ENCODE data around the gene CHD6. TPM values are rescaled to one million over a fixed set of nuclear protein-coding genes. Genes with fewer than 3 reads are reported as not detected.
A peak's percentile ranks its signal among the peaks of the same experiment; 100 is the strongest.

The CHD6 gene
- total RNA-seq, 1 experiment from 2014 or later: 51.1 TPM

DNA sequence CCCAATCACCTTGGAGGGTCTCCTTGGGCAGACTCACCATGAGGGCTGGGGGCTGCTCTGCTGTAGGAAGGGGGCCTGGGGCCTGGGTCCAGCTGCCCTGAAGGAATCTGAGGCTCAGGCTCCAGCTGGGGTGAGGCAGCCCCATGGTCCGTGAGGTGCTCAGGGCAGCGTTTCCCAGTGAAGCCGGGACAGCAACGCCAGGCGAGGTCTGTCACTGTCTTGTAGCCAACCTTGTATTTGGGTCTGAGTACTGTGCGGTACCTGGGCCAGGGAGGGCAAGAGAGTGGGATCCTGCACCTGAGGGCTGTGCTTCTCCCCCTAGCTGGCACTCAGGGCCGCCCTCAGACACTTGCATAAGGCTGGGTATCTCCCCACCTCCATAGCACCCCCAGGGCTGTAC, 254.6 kb downstream of the CHD6 start:
- ChIA-PET CTCF (no interaction called here), POLR2A (ENCODE audit: unreplicated experiment) (no interaction called here)
- Histone ChIP-seq H3K4me3 (no peak overlapping the region), H4K20me1 (ENCODE audit: insufficient read depth) (no peaks in the 10 kb centered on the region), H3K4me1 (replicated peaks; ENCODE audit: insufficient read depth) (no peaks in the 10 kb centered on the region), H3K27ac (no peak overlapping the region), H3K36me3 (ENCODE audit: low read depth) (no peaks in the 10 kb centered on the region), H3K9me2 (ENCODE audit: insufficient read depth) (no peaks in the 10 kb centered on the region), H3F3A (ENCODE audit: insufficient read depth, low read depth) (no peaks in the 10 kb centered on the region), H3K9me3 (ENCODE audit: insufficient read depth, low read depth) (no peaks in the 10 kb centered on the region), H2AFZ (no peak overlapping the region), H3K79me2 (ENCODE audit: low read depth) (no peaks in the 10 kb centered on the region), H3K4me2 (no peak overlapping the region), H3K27me3 (ENCODE audit: insufficient read depth, low read depth) (no peaks in the 10 kb centered on the region; the same call in 1 of the 2 replicates)
- intact Hi-C loops (cut with micrococcal nuclease; ENCODE audit: unreplicated experiment): no loop called here
- DNase-seq: no peak
- BruUV-seq (replicated peaks): no TSS peak
- TF ChIP-seq CTCF (conservative IDR thresholded peaks at IDR 0.05) (no peak), EZH2 (IDR thresholded peaks at IDR 0.05; ENCODE audit: low read depth) (no peak)

DNA sequence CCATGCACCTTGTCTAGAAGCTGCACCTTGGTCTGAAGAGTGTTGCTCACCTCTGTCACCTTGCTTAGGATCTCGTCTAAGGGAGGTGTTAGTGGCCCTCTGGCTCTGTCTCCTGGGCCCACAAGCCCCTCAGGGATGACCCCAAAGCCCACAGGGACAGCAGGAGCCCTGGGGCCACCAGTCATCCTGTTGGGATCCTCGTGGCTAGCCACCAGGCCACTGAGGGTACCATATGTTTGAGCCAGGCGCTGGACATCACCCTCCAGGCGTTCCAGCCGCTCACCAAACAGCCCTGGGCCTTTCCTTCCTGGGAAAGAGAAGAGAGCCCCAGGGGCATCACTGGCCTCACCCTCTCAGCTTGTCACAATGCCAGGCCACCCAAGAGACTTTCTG, 255.4 kb downstream of the CHD6 start:
- no peak overlapping the region for H2AFZ ChIP-seq
- no peak overlapping the region for H3K4me2 ChIP-seq
- no peaks in the 10 kb centered on the region; the same call in 1 of the 2 replicates for H3K27me3 ChIP-seq (ENCODE audit: insufficient read depth, low read depth)
- H3K4me1 ChIP-seq (replicated peaks; ENCODE audit: insufficient read depth): no peaks in the 10 kb centered on the region
- TSS peak; percentile 14 for BruUV-seq (replicated peaks)
- H4K20me1 ChIP-seq (ENCODE audit: insufficient read depth): no peaks in the 10 kb centered on the region
- no peak for DNase-seq
- no peaks in the 10 kb centered on the region for H3K36me3 ChIP-seq (ENCODE audit: low read depth)
- intact Hi-C loops (cut with micrococcal nuclease; ENCODE audit: unreplicated experiment): no loop called here
- H3K9me3 ChIP-seq (ENCODE audit: insufficient read depth, low read depth): no peaks in the 10 kb centered on the region
- POLR2A ChIA-PET (ENCODE audit: unreplicated experiment): no interaction called here
- no peaks in the 10 kb centered on the region for H3K9me2 ChIP-seq (ENCODE audit: insufficient read depth)
- H3F3A ChIP-seq (ENCODE audit: insufficient read depth, low read depth): no peaks in the 10 kb centered on the region
- H3K79me2 ChIP-seq (ENCODE audit: low read depth): no peaks in the 10 kb centered on the region
- TF ChIP-seq EZH2 (IDR thresholded peaks at IDR 0.05; ENCODE audit: low read depth) (no peak), CTCF (conservative IDR thresholded peaks at IDR 0.05) (no peak)
- CTCF ChIA-PET: interaction anchor here (0.6 kb wide), 1 partner anchor 69 kb away, joined by 3 read pairs; no protein-coding TSS in a partner anchor
- no peak overlapping the region for H3K4me3 ChIP-seq
- no peak overlapping the region for H3K27ac ChIP-seq

DNA sequence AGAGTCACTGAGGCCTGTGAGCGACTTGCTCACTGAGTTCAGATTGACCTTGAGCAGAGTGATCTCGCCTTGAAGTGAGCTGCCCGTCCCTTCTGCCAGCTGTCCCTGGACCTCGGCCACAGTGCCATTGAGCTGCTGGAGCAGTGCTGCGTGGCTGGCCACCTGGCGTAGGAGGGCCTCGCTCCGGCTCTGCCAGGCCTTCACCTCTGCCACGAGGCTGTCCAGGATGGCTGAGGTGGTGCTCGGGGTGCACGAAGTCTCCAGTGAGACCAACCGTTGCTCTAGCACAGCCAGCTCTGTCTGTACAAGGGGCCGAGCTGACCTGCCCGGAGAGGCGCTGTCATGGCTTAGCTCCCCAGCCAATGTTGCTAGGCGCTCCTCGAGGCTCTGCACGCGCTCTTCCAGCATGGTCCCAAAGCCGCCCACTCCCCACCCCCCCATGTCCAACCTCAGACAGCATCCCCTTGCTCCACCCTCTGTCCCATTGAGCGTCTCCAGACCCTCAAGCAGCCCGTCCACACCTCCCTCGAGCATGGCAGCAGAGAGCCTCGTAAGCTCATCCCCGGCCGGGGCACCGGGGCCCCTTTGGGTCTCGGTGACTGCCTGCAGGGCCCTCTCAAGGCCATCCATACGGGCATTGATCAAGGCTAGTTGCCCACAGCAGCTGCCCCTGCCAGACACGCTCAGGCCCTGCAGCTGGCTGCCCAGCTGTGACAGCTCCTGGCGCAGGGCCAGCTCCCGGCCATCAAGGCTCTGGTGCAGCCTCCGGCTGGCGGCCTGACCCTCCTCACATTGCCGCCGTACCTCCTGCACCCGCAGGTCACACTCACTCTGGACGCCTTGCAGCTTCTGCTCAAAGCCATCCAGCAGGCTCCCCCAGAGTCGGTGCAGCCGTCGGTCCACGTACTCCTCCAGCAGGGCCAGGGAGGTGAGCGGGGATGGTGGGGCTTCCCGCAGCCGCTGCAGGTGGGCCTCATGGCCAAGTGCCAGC, 256.1 kb downstream of the CHD6 start:
- intact Hi-C loops (cut with micrococcal nuclease; ENCODE audit: unreplicated experiment): no loop called here
- BruUV-seq (replicated peaks): no TSS peak
- TF ChIP-seq CTCF (conservative IDR thresholded peaks at IDR 0.05): no peak
- no peak for TF ChIP-seq EZH2 (IDR thresholded peaks at IDR 0.05; ENCODE audit: low read depth)

More for the DNA sequence above, 256.1 kb downstream of the CHD6 start:
- POLR2A ChIA-PET (ENCODE audit: unreplicated experiment): no interaction called here
- H3K9me2 ChIP-seq (ENCODE audit: insufficient read depth): no peaks in the 10 kb centered on the region
- no peaks in the 10 kb centered on the region for H3F3A ChIP-seq (ENCODE audit: insufficient read depth, low read depth)
- no peaks in the 10 kb centered on the region for H3K36me3 ChIP-seq (ENCODE audit: low read depth)
- no peak overlapping the region for H3K4me3 ChIP-seq
- no peak overlapping the region for H3K27ac ChIP-seq
- CTCF ChIA-PET: no interaction called here
- no peak overlapping the region for H2AFZ ChIP-seq
- no peaks in the 10 kb centered on the region for H3K79me2 ChIP-seq (ENCODE audit: low read depth)
- no peak for DNase-seq
- H3K27me3 ChIP-seq (ENCODE audit: insufficient read depth, low read depth): no peaks in the 10 kb centered on the region; the same call in 1 of the 2 replicates
- no peaks in the 10 kb centered on the region for H3K4me1 ChIP-seq (replicated peaks; ENCODE audit: insufficient read depth)
- H4K20me1 ChIP-seq (ENCODE audit: insufficient read depth): no peaks in the 10 kb centered on the region
- no peaks in the 10 kb centered on the region for H3K9me3 ChIP-seq (ENCODE audit: insufficient read depth, low read depth)
- no peak overlapping the region for H3K4me2 ChIP-seq

All from PC-9 (cell line).